H1 (cell line): ENCODE results near the gene ASTL. TPM values are rescaled to one million over a fixed set of nuclear protein-coding genes. Genes with fewer than 3 reads are reported as not detected.

Source experiments
- CTCF ChIA-PET: fragments of 300-600 bp; sonication (Branson Sonifier 250); formaldehyde crosslinking; loops from one replicate; lab custom pipeline; 2021; ENCODE audit not compliant: partially characterized antibody; lab: Charles Lee
- POLR2A ChIA-PET: fragments of 300-600 bp; sonication (Branson Sonifier 250); formaldehyde crosslinking; loops from one replicate; lab custom pipeline; 2021; ENCODE audit warnings: inconsistent platforms; ENCODE audit not compliant: partially characterized antibody; lab: Charles Lee
- DNase-seq, 2 experiments: peaks; one replicate each; pipeline versions ENCODE4 v3.0.0 to v3.0.0-alpha.2; 2010 to 2022; ENCODE audit warnings: low spot score in 2 of 2, low read depth in 1 of 2, mixed read lengths in 1 of 2
- FAIRE-seq: peaks from 2 replicates; lab custom pipeline; 2011; peaks lifted over from hg19 to GRCh38; lab: Jason Lieb, UNC
- H2AFZ ChIP-seq: 2 replicates; pipeline ENCODE4 v1.8.1; 2012; ENCODE audit warnings: low read length, inconsistent platforms
- H2AK5ac ChIP-seq: 2 replicates; pipeline ENCODE4 v1.6.1; 2013; ENCODE audit warnings: low read depth, low read length
- H2BK120ac ChIP-seq: replicated peaks from 2 replicates; pipeline ENCODE3; 2013; ENCODE audit warnings: low read depth, low read length, inconsistent platforms
- H2BK12ac ChIP-seq: 2 replicates; pipeline ENCODE4 v1.6.1; 2013; ENCODE audit warnings: low read depth, low read length
- H2BK15ac ChIP-seq: 2 replicates; pipeline ENCODE4 v1.6.1; 2013; ENCODE audit warnings: low read length
- H2BK20ac ChIP-seq: 2 replicates; pipeline ENCODE4 v1.6.1; 2013; ENCODE audit warnings: low read length
- H2BK5ac ChIP-seq: 2 replicates; pipeline ENCODE4 v1.6.1; 2013; ENCODE audit warnings: low read depth, low read length
- H3K14ac ChIP-seq: 2 replicates; pipeline ENCODE4 v1.6.1; 2013; ENCODE audit warnings: inconsistent platforms; ENCODE audit not compliant: insufficient read length
- H3K18ac ChIP-seq: 2 replicates; pipeline ENCODE4 v1.6.1; 2013; ENCODE audit warnings: low read length; ENCODE audit errors: extremely low read depth
- H3K23ac ChIP-seq: 2 replicates; pipeline ENCODE4 v1.6.1; 2013; ENCODE audit warnings: inconsistent platforms; ENCODE audit not compliant: insufficient read length
- H3K23me2 ChIP-seq: 2 replicates; pipeline ENCODE4 v1.6.1; 2013; ENCODE audit warnings: low read depth, low read length
- H3K27ac ChIP-seq: 2 replicates; pipeline ENCODE4 v1.6.1; 2011; ENCODE audit warnings: low read depth, low read length, inconsistent platforms
- H3K27me3 ChIP-seq, 4 experiments: replicated peaks in 1 of 4; 1 replicate in 1 of 4; 2 replicates in 3 of 4; pipeline versions ENCODE4 v1.6.1 to v1.8.1; 2011 to 2013; ENCODE audit warnings: low read length in 3 of 4, mild to moderate bottlenecking in 3 of 4, inconsistent platforms in 2 of 4, mixed read lengths in 2 of 4, moderate library complexity in 1 of 4; ENCODE audit not compliant: control insufficient read depth in 3 of 4, insufficient read depth in 3 of 4; ENCODE audit errors: extremely low read depth in 1 of 4
- H3K36me3 ChIP-seq, 4 experiments: 2 replicates each; pipeline versions ENCODE4 v1.6.1 to v1.8.1; 2011 to 2013; ENCODE audit warnings: mild to moderate bottlenecking in 4 of 4, low read length in 3 of 4, moderate library complexity in 2 of 4, control low read depth in 1 of 4, inconsistent platforms in 1 of 4; ENCODE audit not compliant: insufficient read depth in 4 of 4, control insufficient read depth in 2 of 4
- H3K4ac ChIP-seq: replicated peaks from 2 replicates; pipeline ENCODE3; 2013; ENCODE audit warnings: low read length, low read depth, mixed read lengths, inconsistent platforms; ENCODE audit not compliant: insufficient read length
- H3K4me1 ChIP-seq, 4 experiments: replicated peaks in 1 of 4; 1 replicate in 1 of 4; 2 replicates in 3 of 4; pipeline versions ENCODE4 v1.6.1 to v1.8.1; 2011 to 2013; ENCODE audit warnings: low read length in 3 of 4, inconsistent platforms in 2 of 4, mixed read lengths in 1 of 4; ENCODE audit not compliant: insufficient read depth in 4 of 4, control insufficient read depth in 3 of 4
- H3K4me2 ChIP-seq, 2 experiments: 2 replicates each; pipeline versions ENCODE4 v1.6.1 to v1.8.1; 2011 to 2013; ENCODE audit warnings: low read depth in 2 of 2, low read length in 2 of 2, control low read depth in 1 of 2, inconsistent platforms in 1 of 2, mild to moderate bottlenecking in 1 of 2; ENCODE audit not compliant: insufficient read depth in 1 of 2
- H3K4me3 ChIP-seq, 4 experiments: fragments of 200-600, 300-600 bp in 1 of 4; sonication (generic), shearing (Covaris generic), sonication (Bioruptor Twin) in 1 of 4; 2 replicates each; pipeline versions ENCODE4 v1.5.1 to v1.8.1; 2011 to 2016; ENCODE audit warnings: low read length in 4 of 4, low read depth in 3 of 4, control low read depth in 2 of 4, inconsistent platforms in 2 of 4, mild to moderate bottlenecking in 2 of 4, mixed read lengths in 1 of 4, moderate library complexity in 1 of 4; ENCODE audit not compliant: insufficient read depth in 2 of 4; ENCODE audit errors: extremely low read depth in 1 of 4
- H3K56ac ChIP-seq: replicated peaks from 2 replicates; pipeline ENCODE3; 2013; ENCODE audit warnings: low read depth, mild to moderate bottlenecking, mixed read lengths, low read length, inconsistent platforms; ENCODE audit not compliant: insufficient read length
- H3K79me1 ChIP-seq: 2 replicates; pipeline ENCODE4 v1.6.1; 2013; ENCODE audit warnings: low read depth, low read length, control low read depth
- H3K79me2 ChIP-seq, 2 experiments: 2 replicates each; pipeline versions ENCODE4 v1.6.1 to v1.8.1; 2012 to 2013; ENCODE audit warnings: low read length in 2 of 2, mild to moderate bottlenecking in 2 of 2, inconsistent platforms in 1 of 2; ENCODE audit not compliant: insufficient read depth in 2 of 2, control insufficient read depth in 1 of 2
- H3K9ac ChIP-seq, 4 experiments: replicated peaks in 1 of 4; 1 replicate in 1 of 4; 2 replicates in 3 of 4; pipeline versions ENCODE4 v1.6.1 to v1.8.1; 2011 to 2013; ENCODE audit warnings: low read depth in 3 of 4, low read length in 3 of 4, control low read depth in 2 of 4, mild to moderate bottlenecking in 2 of 4, moderate library complexity in 2 of 4, inconsistent platforms in 1 of 4; ENCODE audit errors: extremely low read depth in 1 of 4
- H3K9me3 ChIP-seq, 2 experiments: 2 replicates each; pipeline versions ENCODE4 v1.6.1 to v1.8.1; 2012 to 2013; ENCODE audit warnings: mild to moderate bottlenecking in 2 of 2, moderate library complexity in 2 of 2, control low read depth in 1 of 2, inconsistent platforms in 1 of 2, low read depth in 1 of 2, low read length in 1 of 2, mixed read lengths in 1 of 2; ENCODE audit not compliant: insufficient read depth in 2 of 2
- H4K20me1 ChIP-seq, 2 experiments: replicated peaks in 1 of 2; 2 replicates each; pipeline versions ENCODE3 to v1.8.1; 2011 to 2013; ENCODE audit warnings: inconsistent platforms in 2 of 2, low read length in 2 of 2, mild to moderate bottlenecking in 1 of 2; ENCODE audit not compliant: insufficient read depth in 2 of 2, control insufficient read depth in 1 of 2
- H4K5ac ChIP-seq: 2 replicates; pipeline ENCODE4 v1.6.1; 2013; ENCODE audit warnings: low read length, low read depth, mixed read lengths, inconsistent platforms; ENCODE audit not compliant: insufficient read length
- H4K8ac ChIP-seq: 2 replicates; pipeline ENCODE4 v1.8.0; 2013; ENCODE audit warnings: mild to moderate bottlenecking, moderate library complexity, low read length, inconsistent platforms; ENCODE audit not compliant: insufficient read depth; ENCODE audit errors: extremely low read depth
- H4K91ac ChIP-seq: replicated peaks from 2 replicates; pipeline ENCODE3; 2013; ENCODE audit warnings: low read length, mixed read lengths, inconsistent platforms; ENCODE audit not compliant: insufficient read length
- SIN3A ChIP-seq, 2 experiments: IDR thresholded peaks in 1 of 2; conservative IDR thresholded peaks in 1 of 2; 2 replicates each; pipeline ENCODE4 v1.6.1; 2011 to 2012; ENCODE audit warnings: low read length in 2 of 2, improper control_type of control experiment in 1 of 2, low read depth in 1 of 2, mild to moderate bottlenecking in 1 of 2
- WGBS, 2 experiments: shearing (Covaris generic) in 1 of 2; methylation state at CpG; one replicate each; pipeline versions ENCODE4 v1.1.6 to v1.1.7; 2013 to 2015; ENCODE audit warnings: low lambda C conversion rate in 2 of 2, mixed read lengths in 2 of 2, inconsistent platforms in 1 of 2, low coverage in 1 of 2, missing lambda C conversion rate in 1 of 2; ENCODE audit not compliant: insufficient replicate concordance in 2 of 2, insufficient coverage in 1 of 2, insufficient read length in 1 of 2; ENCODE audit errors: extremely low coverage in 1 of 2, missing lambda C conversion rate in 1 of 2; 5-methylcytosine and 5-hydroxymethylcytosine counted together
- polyA plus RNA-seq, 7 experiments: library from polyadenylated mRNA; depleted of rRNA in 3 of 7; stranded (reverse) in 5 of 7; unstranded in 2 of 7; fragments of >200 nt in 5 of 7; fragments of 200-250 nt in 2 of 7; gene quantifications; 1 replicate in 5 of 7; 2 replicates in 1 of 7; 4 replicates in 1 of 7; pipeline versions ENCODE4 v1.2.1 to v1.2.3, GENCODE V29; 2011 to 2013; ENCODE audit warnings: missing spikeins in 2 of 7, mixed read lengths in 2 of 7
- total RNA-seq: library from RNA; stranded (reverse); fragmentation: NEBNext Ultra II Directional; extraction: Animal tissue kit (Norgen Biotek cat#: 25700); gene quantifications from 2 replicates; pipeline ENCODE4 v1.2.1, GENCODE V29; 2021

ASTL gene
- total and polyA plus RNA-seq, 2 of the 8 experiments (the other 6 are each of a cell fraction or from before 2014, with no cell fraction given): 0.60 to 1.4 TPM

GRCh38 chr2:96157649-96158553 is 19.6 kb upstream of the ASTL start:
- Histone ChIP-seq H3K23ac (no peak overlapping the region), H3K79me1 (no peaks in the 10 kb centered on the region), H3K36me3 (no peaks in the 10 kb centered on the region), H2AFZ (no peak overlapping the region), H3K18ac (peak overlapping the region; percentile 19), H3K4me1 (peaks cover 0 to 9% (median 1%) of the 10 kb centered on the region in 4 experiments; a peak in 3 of 7 replicates), H3K79me2 (no peaks in the 10 kb centered on the region), H3K4me3 (no peak overlapping the region), H3K9me3 (no peaks in the 10 kb centered on the region), H2BK12ac (peak overlapping the region; percentile 60; the same call in 1 of the 2 replicates), H4K5ac (no peak overlapping the region), H3K27ac (no peak overlapping the region), H3K4me2 (no peak overlapping the region), H2BK15ac (no peak overlapping the region), H4K8ac (no peak overlapping the region), H3K4ac (no peak overlapping the region)
- CTCF ChIA-PET: interaction anchor here (1.0 to 2.9 kb wide), 5 partner anchors 11 to 41 kb away, joined by 3 to 15 read pairs (median 7); partner anchors contain the start of genes ADRA2B and ASTL
- FAIRE-seq (no peak), DNase-seq (no peak)
- TF ChIP-seq SIN3A (conservative IDR thresholded peaks at IDR 0.05 in 1 of 2, IDR thresholded peaks at IDR 0.05 in 1 of 2; ENCODE audit: low read depth in 1 of 2, low read length in 2 of 2): no peak
- TF ChIP-seq, all 59 proteins: peak for 0
- Histone ChIP-seq H3K14ac (no peak overlapping the region), H4K20me1 (no peaks in the 10 kb centered on the region), H2BK20ac (no peak overlapping the region), H3K9ac (no peak overlapping the region), H2AK5ac (no peak overlapping the region), H2BK120ac (no peak overlapping the region), H2BK5ac (0 out of 2 replicates have a peak overlapping the region, but pooled peaks have one; percentile 44), H3K23me2 (no peaks in the 10 kb centered on the region; the same call in 1 of the 2 replicates), H3K56ac (peak overlapping the region; percentile 4), H3K27me3 (no peaks in the 10 kb centered on the region; a peak in 1 of 7 replicates), H4K91ac (peak overlapping the region; percentile 47)
- WGBS, 2 experiments: 89% methylated on average over 19 of the region's 19 CpGs; no CpG with 5 or more reads in 1 of the 2 experiments
- POLR2A ChIA-PET: interaction anchor here (1.5 kb wide), 1 partner anchor 14 kb away, joined by 3 read pairs; no protein-coding TSS in a partner anchor
